ENCODE results near the gene ERP27.

ERP27 gene
- total RNA-seq: 0.62 to 7.8 (median 2.2) reads per million in 18 experiments

DNA sequence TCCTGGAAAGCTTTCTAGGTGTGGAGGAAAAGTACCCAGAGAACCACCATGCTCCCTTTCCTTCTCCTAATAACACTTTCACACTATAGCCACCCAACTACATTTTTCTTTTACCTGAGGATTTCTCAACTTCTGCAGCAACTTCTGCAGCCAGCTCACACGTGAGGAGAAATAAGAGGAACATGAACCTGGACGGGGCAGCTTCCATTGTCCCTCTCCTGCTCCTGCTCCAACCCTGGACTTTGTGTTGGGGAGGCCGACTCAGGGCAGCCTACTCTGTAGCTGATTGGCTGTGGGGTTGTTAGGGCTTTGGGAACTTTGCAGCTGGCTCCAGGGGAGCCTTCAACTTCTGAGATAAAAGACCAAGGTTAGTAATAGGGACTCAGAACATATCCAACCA, at the start of gene ERP27:
ERP27 (minus strand) TSS at position 237 of the 400 bp plus-strand sequence; CDS start at position 208, 29 bp downstream.
- no peak for DNase-seq

DNA sequence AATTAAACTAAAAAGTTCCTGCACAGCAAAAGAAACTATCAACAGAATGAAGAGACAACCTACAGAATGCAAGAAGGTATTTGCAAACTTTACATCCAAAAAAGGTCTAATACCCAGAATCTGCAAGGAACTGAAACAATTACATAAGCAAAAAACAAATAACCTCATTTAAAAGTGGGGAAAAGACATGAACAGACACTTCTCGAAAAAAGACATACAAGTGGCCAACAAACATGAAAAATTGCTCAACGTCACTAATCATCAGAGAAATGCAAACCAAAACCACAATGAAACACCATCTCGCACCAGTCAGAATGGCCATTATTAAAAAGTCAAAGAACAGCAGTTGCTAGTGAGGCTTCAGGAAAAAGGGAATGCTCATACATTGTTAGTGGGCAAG, 49.7 kb upstream of the ERP27 start:
- DNase-seq: peak; percentile 65 to 86

DNA sequence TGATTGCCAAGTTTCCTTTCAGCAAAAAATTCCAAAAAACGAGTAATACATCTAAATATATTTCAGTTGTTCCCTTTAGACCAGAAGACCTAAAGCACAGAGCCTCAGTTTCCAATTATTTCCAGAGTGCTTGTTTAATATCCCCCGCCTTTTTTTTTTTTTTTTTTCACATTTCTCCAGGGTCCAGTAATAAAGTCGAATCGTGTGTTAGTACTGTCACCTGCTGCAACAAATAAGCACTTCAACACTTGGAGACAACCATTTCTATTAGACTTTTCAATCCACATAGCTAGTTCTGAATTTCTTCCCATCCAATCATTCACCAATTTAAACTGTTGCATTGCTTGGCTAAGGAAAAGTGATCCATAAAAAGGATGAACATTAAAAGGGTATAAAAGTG, 48.1 kb upstream of the ERP27 start:
- no peak for DNase-seq

DNA sequence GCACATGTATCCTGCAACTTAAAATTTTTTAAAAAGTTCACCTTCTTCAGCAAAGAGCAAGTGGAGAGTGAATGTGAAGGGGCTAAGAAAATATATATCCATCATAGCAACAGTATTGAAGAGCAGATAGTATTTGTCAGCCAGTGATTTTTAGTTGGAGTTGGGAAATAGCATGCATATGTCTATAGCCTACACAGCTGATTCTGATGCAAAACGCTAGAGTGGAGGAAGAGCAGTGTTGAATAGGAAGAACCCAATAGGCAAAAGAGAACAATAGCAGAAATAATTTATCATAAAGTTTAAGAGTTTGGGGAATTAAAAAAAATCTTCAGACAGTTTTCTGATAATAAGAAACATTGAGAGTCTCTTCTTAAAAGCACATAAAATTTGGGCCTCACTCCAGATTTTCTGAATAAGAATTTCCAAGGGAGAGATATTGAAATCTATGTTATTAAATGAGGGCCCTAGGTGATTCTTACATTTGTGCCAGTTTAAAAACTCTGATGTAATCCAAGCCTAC, 46.5 kb upstream of the ERP27 start:
- peak; percentile 56 to 61 for DNase-seq

DNA sequence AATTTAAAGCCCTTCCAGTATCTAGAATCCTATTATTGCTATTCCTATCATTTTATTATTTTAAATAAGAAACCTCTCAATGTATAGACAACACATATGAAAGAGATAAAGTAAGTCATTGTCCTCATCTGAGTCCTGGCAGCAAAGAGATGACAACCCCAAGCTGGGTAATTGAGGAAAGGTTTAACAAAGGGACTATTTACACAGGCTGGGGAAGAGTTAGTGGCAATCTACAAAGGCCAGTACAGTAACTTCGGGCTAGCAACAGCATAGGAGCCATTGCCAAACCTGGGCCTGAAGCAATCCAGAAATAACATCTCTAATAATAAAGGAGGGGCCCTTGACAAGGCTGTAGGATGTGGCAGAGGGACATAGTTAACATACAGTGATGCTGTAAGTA, 45.7 kb upstream of the ERP27 start:
- DNase-seq: peak; percentile 44 to 50

DNA sequence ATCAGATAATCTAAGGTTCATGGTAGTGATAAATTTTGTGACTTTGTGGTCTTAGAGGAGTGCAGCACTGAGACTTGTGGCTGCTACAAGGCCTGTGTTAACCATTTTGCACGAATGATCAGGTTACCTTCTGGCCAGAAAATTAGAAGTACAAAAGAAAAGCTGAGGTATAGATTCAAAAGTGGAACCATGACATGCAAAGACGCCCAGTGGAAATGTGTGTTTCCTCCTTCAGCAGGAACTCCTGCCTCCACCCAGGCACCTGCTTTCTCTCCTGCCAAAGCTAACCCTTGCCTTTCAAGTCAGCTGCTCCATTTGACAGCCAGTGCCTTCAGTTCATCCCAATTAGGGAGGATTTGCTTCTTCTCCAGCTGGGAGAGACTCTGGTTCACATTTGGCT, 44.7 kb upstream of the ERP27 start:
- peak; percentile 38 to 68 for DNase-seq

DNA sequence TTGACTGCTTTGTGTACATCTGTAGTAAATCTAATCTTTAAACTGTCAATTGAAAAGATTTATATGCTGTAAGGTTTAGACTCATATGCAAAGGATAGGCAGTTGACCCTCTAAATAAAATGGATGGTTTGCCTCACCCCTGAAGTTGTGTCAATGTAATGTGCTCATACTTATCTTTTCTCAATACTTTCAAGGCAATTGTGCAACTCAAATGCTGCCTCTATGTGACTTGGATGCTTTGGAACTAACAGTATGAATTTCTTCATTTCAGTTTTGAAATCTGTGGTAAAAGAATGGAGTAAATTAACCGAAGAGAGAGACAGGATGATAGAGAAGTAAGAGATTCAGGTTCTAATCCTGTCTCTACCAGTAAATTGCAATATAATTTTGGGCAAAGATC, 44.2 kb upstream of the ERP27 start:
- DNase-seq: peak; percentile 88 to 99

DNA sequence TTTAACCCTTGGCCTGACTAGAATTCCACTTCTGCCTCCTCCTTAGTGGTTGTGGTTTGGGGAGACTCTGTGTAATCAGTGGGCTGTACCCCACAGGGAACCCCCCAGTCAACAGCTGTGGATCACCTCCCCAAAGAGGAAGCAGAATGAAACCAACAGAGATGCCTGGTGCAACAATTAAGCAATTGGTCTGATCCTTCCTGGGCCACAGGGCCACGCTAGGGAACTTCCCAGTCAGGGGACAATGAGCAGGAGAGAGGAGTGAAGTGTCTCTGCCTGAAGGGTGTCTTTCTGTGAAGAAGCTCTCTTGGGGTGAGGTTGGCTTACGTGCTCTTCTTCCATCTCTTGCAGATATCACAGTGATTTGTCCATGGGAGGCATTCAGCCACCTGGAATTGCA, 42.7 kb upstream of the ERP27 start:
- DNase-seq: peak; percentile 97

DNA sequence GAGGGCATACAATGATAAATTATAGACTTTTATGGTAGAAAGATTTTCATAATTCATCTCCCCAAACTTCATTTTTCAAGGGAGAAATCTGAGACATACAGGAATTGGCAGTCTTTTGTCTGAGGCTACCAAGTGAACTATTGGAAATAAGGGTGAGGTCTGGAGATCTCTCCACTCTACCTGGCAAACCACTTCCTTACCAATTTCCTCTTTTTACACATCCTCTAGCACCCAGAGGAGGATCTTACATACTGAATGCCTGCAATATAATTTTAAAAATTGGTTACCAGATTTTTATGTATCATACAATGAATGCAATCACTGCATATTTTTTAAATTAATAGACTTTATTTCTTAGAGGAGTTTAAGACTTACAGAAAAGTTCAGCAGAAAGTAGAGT, 41.1 kb upstream of the ERP27 start:
- DNase-seq: no peak

DNA sequence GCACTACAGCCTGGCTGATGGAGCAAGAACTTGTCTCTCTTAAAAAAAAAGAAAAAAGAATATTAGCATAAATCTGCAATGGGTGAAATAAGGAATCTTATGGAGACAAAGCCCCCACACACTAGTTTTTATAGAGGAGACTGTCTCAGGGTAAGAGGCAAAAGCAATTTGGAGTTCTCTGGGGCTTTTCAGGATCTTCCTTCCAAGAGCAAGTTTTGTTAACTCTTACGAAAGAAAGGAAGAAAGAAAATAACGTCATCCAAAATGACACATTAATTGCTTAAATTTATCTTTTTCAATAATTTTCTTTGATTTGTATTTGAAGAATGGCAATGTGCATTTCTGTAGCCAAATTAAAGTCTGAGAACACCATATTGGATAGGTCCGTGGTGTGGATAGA, 38.3 kb upstream of the ERP27 start:
- DNase-seq: peak in 1 of 2 donors; percentile 51

DNA sequence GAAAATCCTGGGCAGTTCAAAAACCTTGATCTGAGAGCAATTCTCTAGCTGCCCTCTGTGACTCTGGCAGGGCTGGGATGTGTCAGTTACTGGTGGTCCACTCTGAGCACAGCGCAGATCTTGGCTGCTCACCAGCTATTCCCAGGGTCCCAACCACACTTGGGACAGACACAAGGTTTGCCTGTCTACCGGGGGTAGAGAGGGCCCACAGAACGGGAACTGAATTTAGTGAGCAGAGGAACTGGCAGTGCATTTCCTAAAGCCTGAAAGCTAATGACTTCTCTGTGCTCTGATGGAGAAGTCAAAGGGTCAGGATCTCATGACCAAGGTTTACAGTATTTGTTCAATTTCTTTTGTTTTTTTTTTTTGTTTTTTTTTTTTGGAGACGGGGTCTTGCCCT, 37.1 kb upstream of the ERP27 start:
- peak; percentile 72 to 78 for DNase-seq

DNA sequence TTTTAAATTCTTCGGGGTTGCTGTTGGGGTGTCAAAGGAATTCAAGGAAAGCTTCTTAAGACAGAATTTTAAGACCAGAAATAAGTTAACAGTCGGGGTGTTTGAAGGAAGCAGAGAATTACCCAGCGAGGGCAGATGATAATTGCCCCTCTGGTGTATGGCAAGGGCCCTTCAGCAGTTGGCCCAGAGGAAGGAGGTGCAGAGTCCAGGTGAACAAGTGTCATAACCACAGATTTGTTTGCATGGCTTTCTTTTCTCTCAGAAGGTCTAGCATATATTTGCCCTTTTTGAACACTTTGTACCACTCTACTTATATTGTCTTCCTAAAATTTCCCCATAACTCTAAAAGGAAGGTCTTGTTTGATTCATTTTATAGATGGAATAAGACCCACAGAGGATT, 36.3 kb upstream of the ERP27 start:
- peak in 1 of 2 donors; percentile 5 for DNase-seq

DNA sequence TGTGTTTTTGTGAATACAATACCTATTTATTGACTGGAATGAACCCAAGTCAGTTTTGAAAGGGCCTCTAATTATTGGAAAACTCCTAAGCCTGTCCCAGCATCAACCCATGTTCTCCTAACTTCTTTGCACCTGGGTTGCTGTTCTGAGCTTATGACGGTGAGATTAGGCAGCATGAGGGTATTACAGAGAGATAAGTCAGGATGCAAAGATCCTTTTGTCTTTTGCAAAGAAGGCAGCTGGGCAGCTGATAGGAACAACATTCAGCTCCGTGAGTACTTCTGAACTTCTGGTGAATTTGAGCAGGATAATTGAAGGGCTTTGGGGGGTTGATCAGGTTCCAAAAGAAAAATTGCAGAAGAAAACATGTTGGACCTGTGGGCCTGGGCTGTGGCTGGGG, 34.5 kb upstream of the ERP27 start, which contains the start of gene PDE6H:
PDE6H (plus strand) TSS at position 227 of the 400 bp plus-strand sequence. CDS start 4,971 bp downstream, outside the sequence.
- no peak for DNase-seq

DNA sequence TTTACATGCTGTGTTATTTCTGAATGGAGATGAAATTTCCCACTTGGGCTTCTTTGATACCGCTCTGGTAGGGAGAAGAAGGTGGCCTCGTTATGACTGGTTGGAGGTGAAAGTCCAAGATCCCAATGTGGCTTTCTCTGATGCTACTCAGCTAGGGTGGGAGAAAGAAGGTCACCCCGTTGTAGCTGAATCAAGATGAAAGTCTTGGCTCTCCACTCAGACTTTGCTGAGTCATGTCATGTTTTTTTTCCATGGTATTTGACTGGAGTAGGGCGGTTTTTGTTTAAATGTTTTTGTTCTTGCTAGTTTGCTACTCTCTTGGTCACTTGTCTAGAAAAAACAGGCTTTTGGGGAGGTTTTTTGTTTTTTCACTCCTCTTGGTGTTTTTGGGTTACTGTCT, 32.1 kb upstream of the ERP27 start:
- DNase-seq: no peak

DNA sequence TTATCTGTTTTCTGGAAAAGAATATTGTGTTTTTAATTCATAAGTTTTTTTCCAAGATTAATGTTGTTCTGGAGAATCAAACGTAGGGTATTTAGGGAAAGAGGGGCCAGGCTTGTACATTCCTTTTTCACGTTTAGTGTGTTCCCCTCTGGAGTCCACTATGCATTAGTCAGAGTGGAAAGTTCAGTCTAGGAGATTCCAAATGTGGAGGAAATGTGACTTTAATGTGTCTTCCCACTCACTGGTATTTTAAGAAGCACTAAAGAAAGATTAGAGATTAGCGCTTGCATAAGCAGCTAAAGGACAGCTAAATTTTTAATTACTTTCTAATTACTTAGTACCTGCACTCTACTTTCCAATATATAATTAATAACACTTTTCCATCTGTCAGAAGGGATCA, 30.1 kb upstream of the ERP27 start:
- peak; percentile 9 to 32 for DNase-seq

DNA sequence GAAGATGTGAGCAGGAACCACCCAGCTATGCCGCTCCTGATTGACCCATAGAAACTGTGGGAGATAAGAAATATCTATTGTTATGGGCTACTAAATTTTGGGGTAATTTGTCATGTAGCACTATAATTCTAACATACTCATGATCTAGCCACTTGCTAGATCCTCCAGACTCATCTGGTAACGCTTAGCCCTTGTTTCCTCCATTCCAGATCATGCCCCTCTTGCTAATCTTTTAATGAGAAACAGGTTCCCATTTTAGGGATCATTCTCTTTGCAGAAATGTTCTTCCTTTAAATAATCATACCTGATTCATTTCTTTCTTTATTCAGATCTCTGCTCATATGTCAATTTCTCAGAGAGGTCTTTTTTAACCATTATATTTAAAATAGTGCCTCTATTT, 26.9 kb upstream of the ERP27 start:
- DNase-seq: no peak

DNA sequence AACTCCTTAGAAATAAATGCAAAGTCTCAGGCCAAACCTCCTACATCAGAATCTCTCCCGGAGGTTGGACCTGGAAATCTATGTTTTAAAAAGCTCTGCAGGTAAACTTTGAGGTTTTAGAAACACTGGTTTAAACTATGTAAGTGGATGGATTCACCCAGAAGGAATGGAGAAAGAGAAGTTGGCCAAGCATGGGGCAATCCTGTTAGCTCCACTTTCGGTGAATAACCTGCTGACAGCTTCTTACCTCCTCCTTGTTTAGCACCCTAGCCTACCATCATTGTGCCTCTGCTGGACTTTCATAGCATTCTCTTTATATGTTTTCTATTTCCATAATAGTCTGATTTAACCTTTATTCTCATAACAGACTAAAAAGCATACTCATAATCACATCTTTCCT, 26.1 kb upstream of the ERP27 start:
- peak in 1 of 2 donors; percentile 11 for DNase-seq

DNA sequence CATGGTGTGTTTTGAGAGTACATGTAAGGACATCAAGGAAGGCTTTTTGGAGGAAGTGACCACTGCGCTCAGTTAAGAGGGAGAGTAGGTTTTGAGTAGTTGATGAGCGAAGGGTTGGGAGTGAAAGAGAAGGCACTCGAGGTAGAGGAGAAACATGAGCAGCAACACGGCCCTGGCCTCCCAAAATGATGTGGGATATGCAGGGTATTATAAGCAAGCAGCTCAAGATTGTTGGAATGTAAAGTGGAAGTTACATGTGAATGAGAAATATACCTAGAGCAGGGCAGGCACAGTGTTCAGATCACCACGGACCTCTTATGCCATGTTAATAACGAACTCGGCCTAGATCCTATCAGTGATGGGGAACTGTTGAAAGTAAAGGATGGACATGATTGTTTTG, 25.2 kb upstream of the ERP27 start:
- DNase-seq: no peak

DNA sequence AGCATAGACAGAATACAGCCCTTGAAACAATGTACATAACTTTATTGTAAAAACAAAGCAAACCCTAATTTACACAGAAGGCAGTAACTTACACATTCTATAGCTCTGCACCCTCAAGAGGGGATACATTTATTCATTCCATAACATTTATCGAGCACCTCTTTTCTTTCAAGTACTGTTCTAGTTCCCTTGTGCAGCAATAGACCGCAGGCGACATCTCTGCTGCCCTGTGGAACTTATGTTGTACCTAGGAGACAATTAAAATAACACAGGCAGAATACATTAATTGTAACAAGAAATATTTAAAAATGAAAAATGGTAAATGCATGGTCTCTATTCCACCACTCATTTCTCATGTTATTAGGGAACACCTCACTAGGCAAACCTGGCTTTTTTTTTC, 24.5 kb upstream of the ERP27 start:
- DNase-seq: no peak

DNA sequence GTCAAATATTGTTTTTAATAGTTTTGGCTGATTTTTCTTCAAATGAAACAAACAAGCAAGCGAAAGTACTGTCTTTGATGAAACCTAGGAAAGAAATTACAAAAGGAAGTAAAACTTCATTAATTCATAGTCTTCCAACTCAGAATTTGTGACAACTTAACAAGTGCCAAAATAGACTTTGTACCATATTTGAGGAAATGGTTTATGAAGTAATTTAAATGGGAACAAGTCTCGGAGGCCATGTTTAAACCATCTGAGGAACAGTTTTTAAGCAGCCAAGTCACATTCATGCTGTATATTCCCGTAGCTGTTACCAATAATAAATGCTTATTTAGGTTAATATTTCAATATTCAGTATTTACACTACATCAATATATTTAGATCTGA, 23.8 kb upstream of the ERP27 start:
- peak; percentile 34 to 60 for DNase-seq

DNA sequence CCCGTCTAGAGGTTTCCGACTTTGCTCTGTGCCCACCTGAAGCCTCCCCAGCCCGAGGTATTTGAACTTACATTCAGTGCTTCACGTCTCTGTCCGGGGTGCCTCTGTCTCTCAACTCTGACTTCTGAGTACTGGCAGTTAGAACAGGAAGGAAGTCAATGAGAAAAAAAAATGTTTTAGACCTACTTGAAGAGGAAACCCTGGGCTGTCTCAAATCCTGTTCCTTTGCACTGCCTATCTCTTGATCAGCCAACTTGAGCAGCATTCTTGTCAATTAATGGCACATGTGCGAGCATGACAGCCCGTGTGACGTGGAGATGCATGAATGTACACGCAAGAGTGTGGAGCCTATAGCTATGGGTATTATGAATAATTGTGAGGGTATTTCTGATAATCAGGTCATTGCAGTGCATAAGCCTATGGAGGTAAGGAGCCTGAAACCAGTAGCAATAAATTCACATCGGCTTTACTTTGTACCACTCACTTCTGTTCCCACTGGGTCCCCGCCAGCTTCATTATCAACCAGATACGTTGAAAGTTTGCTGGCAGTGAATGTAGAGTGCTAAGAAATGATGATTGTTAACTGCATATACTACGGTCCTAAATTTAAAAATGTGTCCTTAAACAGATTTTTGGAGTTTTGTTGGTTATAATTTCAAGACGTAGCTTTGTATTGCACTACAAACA, 23.3 kb upstream of the ERP27 start, which contains the start of gene ARHGDIB:
ARHGDIB (minus strand) TSS at position 136 of the 687 bp plus-strand sequence. CDS start 10,889 bp downstream, outside the sequence.
- peak; percentile 78 to 91 for DNase-seq

DNA sequence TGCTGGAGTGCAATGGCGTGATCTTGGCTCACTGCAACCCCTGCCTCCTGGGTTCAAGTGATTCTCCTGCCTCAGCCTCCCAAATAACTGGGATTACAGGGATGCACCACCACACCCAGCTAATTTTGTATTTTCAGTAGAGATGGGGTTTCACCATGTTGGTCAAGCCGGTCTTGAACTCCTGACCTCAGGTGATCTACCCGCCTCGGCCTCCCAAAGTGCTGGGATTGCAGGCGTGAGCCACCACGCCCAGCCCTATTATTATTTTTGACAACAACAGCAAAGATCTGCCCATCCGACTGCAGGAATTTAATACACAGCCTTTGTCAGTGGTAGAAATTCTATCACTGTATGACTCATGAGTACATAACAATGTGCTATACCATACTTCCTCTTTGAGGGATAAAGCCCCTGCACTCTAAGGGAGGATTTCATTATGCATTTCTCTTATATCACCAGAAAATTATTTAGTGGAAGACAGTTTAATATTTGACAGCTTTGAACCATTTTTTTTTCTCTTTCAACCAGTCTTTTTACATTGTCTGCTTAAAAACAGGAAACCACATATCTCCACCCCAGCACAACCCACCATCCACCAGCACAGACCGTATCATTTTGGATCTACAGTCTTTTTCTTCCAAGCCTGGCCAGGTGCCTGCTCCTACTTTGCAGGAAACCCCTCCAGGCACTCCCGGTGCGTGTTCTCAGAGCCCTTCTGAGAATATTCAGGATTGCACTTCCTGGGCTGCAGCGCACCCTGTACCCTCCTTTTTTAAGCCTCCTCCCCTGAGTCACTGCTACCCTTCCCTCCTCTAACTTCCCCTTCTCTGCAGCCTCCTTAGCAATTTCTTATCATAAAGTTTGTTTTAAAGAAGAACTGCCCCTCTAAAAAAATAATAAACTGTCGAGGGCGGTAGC, 22.5 kb upstream of the ERP27 start:
- peak; percentile 75 for DNase-seq

DNA sequence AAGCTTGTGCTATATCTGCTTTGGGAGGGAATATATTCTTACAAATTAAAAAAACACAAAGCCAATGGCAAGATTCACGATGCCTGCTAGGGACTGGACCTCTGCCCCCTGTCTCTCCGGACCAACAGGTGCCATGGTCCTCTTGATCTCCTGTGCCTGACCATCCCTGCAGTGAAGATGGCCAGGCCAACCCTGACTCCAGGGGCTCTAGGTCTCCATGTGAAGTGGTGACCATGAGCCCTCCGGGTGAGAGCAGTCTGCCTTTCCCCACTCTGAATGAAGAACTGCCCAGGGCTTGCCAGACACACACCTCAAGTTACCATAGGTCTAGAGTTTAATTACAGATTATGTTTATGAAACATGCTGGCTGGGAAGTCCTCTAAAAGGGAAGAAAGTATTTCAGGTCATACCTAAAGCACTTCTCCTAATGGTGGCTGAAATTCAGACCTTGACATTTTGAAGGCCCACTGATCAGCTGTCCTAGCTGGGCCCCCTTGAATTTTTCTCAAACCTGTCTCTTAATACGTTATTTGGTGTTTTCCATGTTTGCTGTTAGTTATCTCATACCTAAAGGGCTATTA, 21.7 kb upstream of the ERP27 start:
- peak in 1 of 2 donors; percentile 33 for DNase-seq
